ENCODE data around the gene POU3F3. TPM values are rescaled to one million over a fixed set of nuclear protein-coding genes. Genes with fewer than 3 reads are reported as not detected.

Gene POU3F3
- total RNA-seq, 1 experiment from 2014 or later = not detected

DNA sequence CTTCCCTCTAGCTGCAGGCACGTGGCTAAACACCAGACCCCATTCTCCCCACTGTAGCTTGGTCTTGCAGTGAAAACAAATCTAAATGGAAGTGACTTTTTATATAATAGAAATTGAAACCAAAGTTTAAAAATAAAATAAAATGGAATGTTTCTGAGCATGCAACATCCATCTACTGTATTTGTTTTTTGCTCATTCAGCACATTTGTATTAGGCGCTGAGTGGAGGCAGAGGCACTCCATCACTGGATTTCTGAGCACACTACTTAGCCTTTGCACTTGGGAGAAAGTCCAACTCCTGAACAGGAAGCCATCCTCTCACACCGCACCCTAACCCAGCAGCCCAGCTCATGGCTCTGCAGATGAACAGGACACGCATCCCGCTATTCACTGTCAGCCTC lies 37.8 kb upstream of the POU3F3 start:
- Histone ChIP-seq H3K9me3 (ENCODE audit: control insufficient read depth in 1 of 2, insufficient read depth in 1 of 2, low read depth in 1 of 2, low read length in 2 of 2) (no peaks in the 10 kb centered on the region), H4K20me1 (ENCODE audit: insufficient read depth) (no peaks in the 10 kb centered on the region; the same call in 1 of the 2 replicates), H3K27me3 (ENCODE audit: insufficient read depth, low read length) (no peaks in the 10 kb centered on the region), H3K36me3 (ENCODE audit: control insufficient read depth in 1 of 2, insufficient read depth in 2 of 2, low read length in 2 of 2) (no peaks in the 10 kb centered on the region), H3K27ac (ENCODE audit: low read depth, low read length) (no peak overlapping the region), H3K79me2 (ENCODE audit: insufficient read depth, low read length) (no peaks in the 10 kb centered on the region), H3K4me3 (replicated peaks in 1 of 2; ENCODE audit: low read depth in 1 of 2, low read length in 2 of 2) (no peak overlapping the region), H3K4me1 (ENCODE audit: control insufficient read depth in 1 of 2, insufficient read depth in 2 of 2, low read length in 2 of 2) (no peaks in the 10 kb centered on the region), H3K9ac (ENCODE audit: low read length) (no peak overlapping the region), H2AFZ (ENCODE audit: low read depth, low read length, poor library complexity, severe bottlenecking) (no peak overlapping the region), H3K9me2 (ENCODE audit: insufficient read depth) (no peaks in the 10 kb centered on the region), H3K4me2 (ENCODE audit: low read length) (no peak overlapping the region)
- RAD21 ChIA-PET (ENCODE audit: low non-redundant PET in 1 of 2, low total read pairs in 2 of 2, uncharacterized antibody in 2 of 2, unreplicated experiment in 2 of 2) = no interaction called here
- CTCF ChIA-PET = interaction anchor here (0.9 kb wide), 1 partner anchor 33 kb away, joined by 3 read pairs; no protein-coding TSS in a partner anchor
- DNase-seq (ENCODE audit: low read depth, low spot score) (no peak), ATAC-seq (no peak)
- no peak for TF ChIP-seq FOSL1 (IDR thresholded peaks at IDR 0.05; ENCODE audit: low read depth)
- TF ChIP-seq ZFX (IDR thresholded peaks at IDR 0.05) = no peak
- no peak for TF ChIP-seq YY1 (IDR thresholded peaks at IDR 0.05; ENCODE audit: extremely low read depth, insufficient replicate concordance, low read depth, low read length)
- no peak for TF ChIP-seq JUND (IDR thresholded peaks at IDR 0.05)
- TF ChIP-seq, protein P1, sequence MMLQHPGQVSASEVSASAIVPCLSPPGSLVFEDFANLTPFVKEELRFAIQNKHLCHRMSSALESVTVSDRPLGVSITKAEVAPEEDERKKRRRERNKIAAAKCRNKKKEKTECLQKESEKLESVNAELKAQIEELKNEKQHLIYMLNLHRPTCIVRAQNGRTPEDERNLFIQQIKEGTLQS (IDR thresholded peaks at IDR 0.05) = no peak
- TF ChIP-seq CBX3 (IDR thresholded peaks at IDR 0.05; ENCODE audit: low read depth) = no peak
- TF ChIP-seq POLR2AphosphoS5 (IDR thresholded peaks at IDR 0.05; ENCODE audit: low read depth, low read length) = no peak
- POLR2A ChIA-PET = no interaction called here
- intact Hi-C loops (cut with micrococcal nuclease) = no loop called here
- no TSS peak for BruUV-seq (replicated peaks)

DNA sequence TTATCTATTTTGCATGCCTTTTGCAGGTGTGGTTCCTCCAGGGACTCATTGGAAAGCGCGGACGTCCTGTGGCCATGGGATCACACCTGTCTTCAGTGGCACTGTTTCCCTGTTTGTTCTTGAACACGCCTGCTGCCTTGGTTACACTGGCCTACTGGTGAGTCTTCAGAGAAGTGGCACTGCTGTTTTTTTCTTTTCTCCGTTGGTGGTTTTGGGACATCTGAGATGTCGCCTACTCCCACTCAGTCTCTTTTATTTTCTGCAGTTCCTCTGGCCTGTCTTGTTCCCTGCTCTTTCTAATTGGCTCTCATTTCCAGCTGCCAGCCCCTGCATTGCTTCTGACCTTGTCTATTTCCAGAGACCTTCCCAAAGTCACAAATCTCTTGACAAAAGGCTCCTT lies 35.7 kb upstream of the POU3F3 start:
- no peak overlapping the region for H3K4me2 ChIP-seq (ENCODE audit: low read length)
- no TSS peak for BruUV-seq (replicated peaks)
- H3K27ac ChIP-seq (ENCODE audit: low read depth, low read length) = no peak overlapping the region
- H3K4me3 ChIP-seq (replicated peaks in 1 of 2; ENCODE audit: low read depth in 1 of 2, low read length in 2 of 2) = no peak overlapping the region
- no peak for DNase-seq (ENCODE audit: low read depth, low spot score)
- H3K79me2 ChIP-seq (ENCODE audit: insufficient read depth, low read length) = no peaks in the 10 kb centered on the region
- CTCF ChIA-PET = no interaction called here
- H3K4me1 ChIP-seq (ENCODE audit: control insufficient read depth in 1 of 2, insufficient read depth in 2 of 2, low read length in 2 of 2) = no peaks in the 10 kb centered on the region
- no peak for TF ChIP-seq JUND (IDR thresholded peaks at IDR 0.05)
- TF ChIP-seq FOSL1 (IDR thresholded peaks at IDR 0.05; ENCODE audit: low read depth) = no peak
- no peak for TF ChIP-seq RAD21 (IDR thresholded peaks at IDR 0.05; ENCODE audit: low read depth)
- TF ChIP-seq, protein P2, sequence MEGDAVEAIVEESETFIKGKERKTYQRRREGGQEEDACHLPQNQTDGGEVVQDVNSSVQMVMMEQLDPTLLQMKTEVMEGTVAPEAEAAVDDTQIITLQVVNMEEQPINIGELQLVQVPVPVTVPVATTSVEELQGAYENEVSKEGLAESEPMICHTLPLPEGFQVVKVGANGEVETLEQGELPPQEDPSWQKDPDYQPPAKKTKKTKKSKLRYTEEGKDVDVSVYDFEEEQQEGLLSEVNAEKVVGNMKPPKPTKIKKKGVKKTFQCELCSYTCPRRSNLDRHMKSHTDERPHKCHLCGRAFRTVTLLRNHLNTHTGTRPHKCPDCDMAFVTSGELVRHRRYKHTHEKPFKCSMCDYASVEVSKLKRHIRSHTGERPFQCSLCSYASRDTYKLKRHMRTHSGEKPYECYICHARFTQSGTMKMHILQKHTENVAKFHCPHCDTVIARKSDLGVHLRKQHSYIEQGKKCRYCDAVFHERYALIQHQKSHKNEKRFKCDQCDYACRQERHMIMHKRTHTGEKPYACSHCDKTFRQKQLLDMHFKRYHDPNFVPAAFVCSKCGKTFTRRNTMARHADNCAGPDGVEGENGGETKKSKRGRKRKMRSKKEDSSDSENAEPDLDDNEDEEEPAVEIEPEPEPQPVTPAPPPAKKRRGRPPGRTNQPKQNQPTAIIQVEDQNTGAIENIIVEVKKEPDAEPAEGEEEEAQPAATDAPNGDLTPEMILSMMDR (IDR thresholded peaks at IDR 0.05 in 2 of 3, conservative IDR thresholded peaks at IDR 0.05 in 1 of 3; ENCODE audit: borderline replicate concordance in 1 of 3, insufficient read depth in 1 of 3, low read depth in 2 of 3, low read length in 2 of 3) = no peak
- TF ChIP-seq, protein P3, sequence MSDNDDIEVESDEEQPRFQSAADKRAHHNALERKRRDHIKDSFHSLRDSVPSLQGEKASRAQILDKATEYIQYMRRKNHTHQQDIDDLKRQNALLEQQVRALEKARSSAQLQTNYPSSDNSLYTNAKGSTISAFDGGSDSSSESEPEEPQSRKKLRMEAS (IDR thresholded peaks at IDR 0.05) = no peak
- no peak for TF ChIP-seq CEBPB (IDR thresholded peaks at IDR 0.05; ENCODE audit: low read depth)
- TF ChIP-seq SIN3A (IDR thresholded peaks at IDR 0.05; ENCODE audit: low read depth) = no peak
- TF ChIP-seq POLR2AphosphoS5 (IDR thresholded peaks at IDR 0.05; ENCODE audit: low read depth, low read length) = no peak
- no peak for TF ChIP-seq EZH2phosphoT487 (IDR thresholded peaks at IDR 0.05; ENCODE audit: borderline replicate concordance)
- no peak for TF ChIP-seq TCF7L2 (IDR thresholded peaks at IDR 0.05; ENCODE audit: borderline replicate concordance, extremely low read depth, insufficient read depth, insufficient read length)
- POLR2A ChIA-PET = no interaction called here
- H3K9me2 ChIP-seq (ENCODE audit: insufficient read depth) = no peaks in the 10 kb centered on the region
- H3K36me3 ChIP-seq (ENCODE audit: control insufficient read depth in 1 of 2, insufficient read depth in 2 of 2, low read length in 2 of 2) = no peaks in the 10 kb centered on the region
- RAD21 ChIA-PET (ENCODE audit: low non-redundant PET in 1 of 2, low total read pairs in 2 of 2, uncharacterized antibody in 2 of 2, unreplicated experiment in 2 of 2) = no interaction called here
- no peak overlapping the region for H3K9ac ChIP-seq (ENCODE audit: low read length)
- H2AFZ ChIP-seq (ENCODE audit: low read depth, low read length, poor library complexity, severe bottlenecking) = no peak overlapping the region
- H3K27me3 ChIP-seq (ENCODE audit: insufficient read depth, low read length) = no peaks in the 10 kb centered on the region
- intact Hi-C loops (cut with micrococcal nuclease) = no loop called here
- no peaks in the 10 kb centered on the region; the same call in 1 of the 2 replicates for H4K20me1 ChIP-seq (ENCODE audit: insufficient read depth)
- ATAC-seq = no peak
- H3K9me3 ChIP-seq (ENCODE audit: control insufficient read depth in 1 of 2, insufficient read depth in 1 of 2, low read depth in 1 of 2, low read length in 2 of 2) = no peaks in the 10 kb centered on the region

All from HCT116 (cell line).